ENCODE data around the gene MYOF. TPM values are rescaled to one million over a fixed set of nuclear protein-coding genes. Genes with fewer than 3 reads are reported as not detected.

MYOF gene
- total and polyA plus RNA-seq, 9 of the 15 experiments (the other 6 are each of a cell fraction or from before 2014, with no cell fraction given): 0.06 to 0.27 TPM; not detected in 7

DNA sequence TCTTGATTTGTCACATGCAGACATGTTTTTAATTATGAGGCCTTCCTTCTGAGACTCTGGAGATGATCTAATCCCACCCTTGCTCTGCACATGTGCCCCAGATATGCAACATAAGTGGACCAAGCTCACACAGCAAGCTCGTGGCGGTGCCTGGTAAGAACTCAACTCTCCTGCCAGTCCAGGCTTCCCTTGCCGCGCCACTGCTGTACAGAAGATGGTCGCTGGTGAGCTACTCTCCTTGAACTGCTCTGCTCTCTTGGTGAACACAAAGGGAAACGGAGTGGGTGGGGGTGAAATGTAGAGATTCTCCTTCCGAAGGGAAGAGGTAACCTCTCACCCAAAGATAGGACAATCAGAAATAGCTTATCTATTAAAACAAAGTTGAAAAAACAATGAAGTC lies 25.7 kb downstream of the MYOF start:
- intact Hi-C loops (cut with micrococcal nuclease) (no loop called here), in situ Hi-C loops (cut with MboI) (no loop called here)
- H3K9me3 ChIP-seq (replicated peaks; ENCODE audit: control insufficient read depth, insufficient read depth, low read depth, low read length): no peaks in the 10 kb centered on the region
- 4% methylated on average over 7 of the region's 7 CpGs for WGBS (ENCODE audit: insufficient coverage, low coverage, missing lambda C conversion rate)
- ChIA-PET POLR2A (interaction anchor here (0.8 to 1.2 kb wide), 2 partner anchors 8 to 36 kb away, joined by 3 read pairs; no protein-coding TSS in a partner anchor), CTCF (ENCODE audit: low intra/inter-chr PET ratio) (no interaction called here)
- no peak overlapping the region for H3K4me2 ChIP-seq (ENCODE audit: insufficient read depth, low read length)
- no peaks in the 10 kb centered on the region for H3K79me2 ChIP-seq (ENCODE audit: control insufficient read depth, insufficient read depth, low read length)
- no peaks in the 10 kb centered on the region for H3K36me3 ChIP-seq (ENCODE audit: control insufficient read depth, insufficient read depth, low read length)
- no peak overlapping the region for H2AFZ ChIP-seq (ENCODE audit: low read depth, low read length)
- no peaks in the 10 kb centered on the region for H3K9me1 ChIP-seq (ENCODE audit: control insufficient read depth, insufficient read depth, low read length)
- H3K9ac ChIP-seq (ENCODE audit: insufficient read depth in 1 of 2, low read depth in 2 of 2, low read length in 2 of 2): no peak overlapping the region
- H3K27ac ChIP-seq (ENCODE audit: extremely low read depth, low read depth, low read length): no peak overlapping the region
- H3K27me3 ChIP-seq (ENCODE audit: control insufficient read depth in 2 of 2, insufficient read depth in 2 of 2, low read length in 2 of 2): peaks cover 0 to 11% of the 10 kb centered on the region in 2 experiments; a peak in 3 of 5 replicates
- ATAC-seq (no peak), FAIRE-seq (no peak), DNase-seq (ENCODE audit: extremely low read depth in 1 of 4, low spot score in 3 of 4) (no peak)
- H3K4me3 ChIP-seq: no peak overlapping the region
- no peaks in the 10 kb centered on the region for H4K20me1 ChIP-seq (replicated peaks; ENCODE audit: control insufficient read depth, insufficient read depth, low read length)
- BruUV-seq (replicated peaks): no TSS peak
- no peaks in the 10 kb centered on the region for H3K4me1 ChIP-seq (replicated peaks in 1 of 2; ENCODE audit: control insufficient read depth in 2 of 2, insufficient read depth in 2 of 2, low read length in 2 of 2)
- TF ChIP-seq NR3C1 (CRISPR knock-in tag; IDR thresholded peaks at IDR 0.05) (no peak), SIN3B (IDR thresholded peaks at IDR 0.05; ENCODE audit: low read depth) (no peak), HSF4 (CRISPR knock-in tag; IDR thresholded peaks at IDR 0.05; ENCODE audit: borderline replicate concordance) (no peak), SUPT5H (IDR thresholded peaks at IDR 0.05) (no peak), ZNF609 (CRISPR knock-in tag; IDR thresholded peaks at IDR 0.05; ENCODE audit: borderline replicate concordance) (no peak), HOMEZ (CRISPR knock-in tag; IDR thresholded peaks at IDR 0.05) (no peak), HNRNPUL1 (IDR thresholded peaks at IDR 0.05; ENCODE audit: low read length) (no peak), THRA (IDR thresholded peaks at IDR 0.05) (no peak), MEF2A (IDR thresholded peaks at IDR 0.05; ENCODE audit: control insufficient read depth, low read depth, low read length) (no peak), CHCHD3 (CRISPR knock-in tag; IDR thresholded peaks at IDR 0.05) (no peak)
- TF ChIP-seq, protein P1, sequence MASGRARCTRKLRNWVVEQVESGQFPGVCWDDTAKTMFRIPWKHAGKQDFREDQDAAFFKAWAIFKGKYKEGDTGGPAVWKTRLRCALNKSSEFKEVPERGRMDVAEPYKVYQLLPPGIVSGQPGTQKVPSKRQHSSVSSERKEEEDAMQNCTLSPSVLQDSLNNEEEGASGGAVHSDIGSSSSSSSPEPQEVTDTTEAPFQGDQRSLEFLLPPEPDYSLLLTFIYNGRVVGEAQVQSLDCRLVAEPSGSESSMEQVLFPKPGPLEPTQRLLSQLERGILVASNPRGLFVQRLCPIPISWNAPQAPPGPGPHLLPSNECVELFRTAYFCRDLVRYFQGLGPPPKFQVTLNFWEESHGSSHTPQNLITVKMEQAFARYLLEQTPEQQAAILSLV (tag; IDR thresholded peaks at IDR 0.05): no peak
- TF ChIP-seq, protein P2, sequence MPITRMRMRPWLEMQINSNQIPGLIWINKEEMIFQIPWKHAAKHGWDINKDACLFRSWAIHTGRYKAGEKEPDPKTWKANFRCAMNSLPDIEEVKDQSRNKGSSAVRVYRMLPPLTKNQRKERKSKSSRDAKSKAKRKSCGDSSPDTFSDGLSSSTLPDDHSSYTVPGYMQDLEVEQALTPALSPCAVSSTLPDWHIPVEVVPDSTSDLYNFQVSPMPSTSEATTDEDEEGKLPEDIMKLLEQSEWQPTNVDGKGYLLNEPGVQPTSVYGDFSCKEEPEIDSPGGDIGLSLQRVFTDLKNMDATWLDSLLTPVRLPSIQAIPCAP (CRISPR knock-in tag; IDR thresholded peaks at IDR 0.05; ENCODE audit: borderline replicate concordance): no peak

Data from K562 (cell line).